ENCODE measurements around the gene TCIRG1. TPM values are rescaled to one million over a fixed set of nuclear protein-coding genes. Genes with fewer than 3 reads are reported as not detected.

Gene TCIRG1
- total RNA-seq, 1 experiment from 2014 or later, result 158 TPM

DNA sequence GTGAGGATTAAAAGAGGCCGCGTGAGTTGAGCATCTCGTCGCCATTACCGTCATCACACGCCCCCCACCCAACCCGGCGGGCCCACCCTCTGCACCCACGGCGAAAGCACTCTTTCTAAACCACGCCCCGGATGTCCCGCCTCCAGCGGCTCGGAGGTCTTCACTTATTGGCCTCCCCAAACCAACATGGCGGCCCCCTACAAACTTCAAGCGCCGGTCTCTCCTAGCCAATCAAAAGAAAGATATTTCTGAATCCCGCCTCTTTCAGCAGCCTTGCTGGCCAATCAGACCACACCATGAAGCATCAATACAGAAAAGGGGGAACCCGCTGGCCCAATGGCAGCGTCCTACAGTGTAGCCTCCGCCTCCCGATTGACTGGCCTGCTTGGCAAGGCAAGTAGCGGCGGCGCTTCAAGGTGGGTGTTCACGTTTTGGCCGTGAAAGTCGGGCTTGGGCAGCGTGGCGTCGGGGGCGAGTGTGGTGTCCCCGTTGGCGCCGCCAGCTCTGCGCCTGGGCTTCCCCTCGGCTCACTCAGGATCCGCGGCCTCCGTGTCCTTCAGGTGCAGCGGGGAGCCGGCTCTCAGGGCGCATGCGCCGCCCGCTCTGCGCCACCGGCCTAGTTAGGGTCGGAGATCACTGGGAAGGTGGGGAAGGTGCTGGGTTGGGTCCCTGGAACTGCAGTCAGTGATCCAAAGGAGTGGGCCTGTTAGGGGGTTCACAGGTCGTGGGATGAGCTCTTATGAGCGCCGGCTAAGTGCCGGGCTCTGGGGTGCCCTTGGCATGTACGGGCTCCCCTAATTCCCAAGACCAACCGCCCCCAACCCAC is 8.3 kb upstream of the TCIRG1 start, which contains the start of gene NDUFS8:
NDUFS8 (plus strand) TSS at position 364 of the 826 bp plus-strand sequence. CDS start 1,471 bp downstream, outside the sequence.
- intact Hi-C loops (cut with micrococcal nuclease; ENCODE audit: unreplicated experiment), result no loop called here
- Histone ChIP-seq H3K27ac (ENCODE audit: low read length) (peak within 1 kb of the TSS; percentile 98), H3K27me3 (ENCODE audit: control insufficient read depth, insufficient read depth, low read length) (no peaks in the 10 kb centered on the region), H3K36me3 (ENCODE audit: control insufficient read depth, insufficient read depth, low read length) (0 out of 2 replicates have a peak, but pooled peaks cover 3% of the 10 kb centered on the region), H3K9me3 (ENCODE audit: control insufficient read depth, insufficient read depth, low read depth, low read length) (no peaks in the 10 kb centered on the region), H3K4me3 (ENCODE audit: low read depth in 2 of 2, low read length in 2 of 2) (peak within 1 kb of the TSS; percentile 89 to 91), H3K4me1 (ENCODE audit: control insufficient read depth, insufficient read depth, low read length) (peaks cover 31% of the 10 kb centered on the region)
- ChIA-PET CTCF (no interaction called here), POLR2A (interaction anchor here (0.6 kb wide), 2 partner anchors 10 to 172 kb away, joined by 4 to 6 read pairs; no protein-coding TSS in a partner anchor)
- TF ChIP-seq, protein P1, sequence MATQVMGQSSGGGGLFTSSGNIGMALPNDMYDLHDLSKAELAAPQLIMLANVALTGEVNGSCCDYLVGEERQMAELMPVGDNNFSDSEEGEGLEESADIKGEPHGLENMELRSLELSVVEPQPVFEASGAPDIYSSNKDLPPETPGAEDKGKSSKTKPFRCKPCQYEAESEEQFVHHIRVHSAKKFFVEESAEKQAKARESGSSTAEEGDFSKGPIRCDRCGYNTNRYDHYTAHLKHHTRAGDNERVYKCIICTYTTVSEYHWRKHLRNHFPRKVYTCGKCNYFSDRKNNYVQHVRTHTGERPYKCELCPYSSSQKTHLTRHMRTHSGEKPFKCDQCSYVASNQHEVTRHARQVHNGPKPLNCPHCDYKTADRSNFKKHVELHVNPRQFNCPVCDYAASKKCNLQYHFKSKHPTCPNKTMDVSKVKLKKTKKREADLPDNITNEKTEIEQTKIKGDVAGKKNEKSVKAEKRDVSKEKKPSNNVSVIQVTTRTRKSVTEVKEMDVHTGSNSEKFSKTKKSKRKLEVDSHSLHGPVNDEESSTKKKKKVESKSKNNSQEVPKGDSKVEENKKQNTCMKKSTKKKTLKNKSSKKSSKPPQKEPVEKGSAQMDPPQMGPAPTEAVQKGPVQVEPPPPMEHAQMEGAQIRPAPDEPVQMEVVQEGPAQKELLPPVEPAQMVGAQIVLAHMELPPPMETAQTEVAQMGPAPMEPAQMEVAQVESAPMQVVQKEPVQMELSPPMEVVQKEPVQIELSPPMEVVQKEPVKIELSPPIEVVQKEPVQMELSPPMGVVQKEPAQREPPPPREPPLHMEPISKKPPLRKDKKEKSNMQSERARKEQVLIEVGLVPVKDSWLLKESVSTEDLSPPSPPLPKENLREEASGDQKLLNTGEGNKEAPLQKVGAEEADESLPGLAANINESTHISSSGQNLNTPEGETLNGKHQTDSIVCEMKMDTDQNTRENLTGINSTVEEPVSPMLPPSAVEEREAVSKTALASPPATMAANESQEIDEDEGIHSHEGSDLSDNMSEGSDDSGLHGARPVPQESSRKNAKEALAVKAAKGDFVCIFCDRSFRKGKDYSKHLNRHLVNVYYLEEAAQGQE (IDR thresholded peaks at IDR 0.05; ENCODE audit: insufficient read depth in 1 of 2, low read depth in 2 of 2, low read length in 1 of 2), result no peak
- TF ChIP-seq TCF7L2 (IDR thresholded peaks at IDR 0.05; ENCODE audit: low read depth, low read length), result peak; percentile 95
- no peak; the same call in 1 of the 2 replicates for TF ChIP-seq SIN3A (IDR thresholded peaks at IDR 0.05; ENCODE audit: borderline replicate concordance, insufficient read depth, low read depth, low read length)
- TF ChIP-seq, protein P2, sequence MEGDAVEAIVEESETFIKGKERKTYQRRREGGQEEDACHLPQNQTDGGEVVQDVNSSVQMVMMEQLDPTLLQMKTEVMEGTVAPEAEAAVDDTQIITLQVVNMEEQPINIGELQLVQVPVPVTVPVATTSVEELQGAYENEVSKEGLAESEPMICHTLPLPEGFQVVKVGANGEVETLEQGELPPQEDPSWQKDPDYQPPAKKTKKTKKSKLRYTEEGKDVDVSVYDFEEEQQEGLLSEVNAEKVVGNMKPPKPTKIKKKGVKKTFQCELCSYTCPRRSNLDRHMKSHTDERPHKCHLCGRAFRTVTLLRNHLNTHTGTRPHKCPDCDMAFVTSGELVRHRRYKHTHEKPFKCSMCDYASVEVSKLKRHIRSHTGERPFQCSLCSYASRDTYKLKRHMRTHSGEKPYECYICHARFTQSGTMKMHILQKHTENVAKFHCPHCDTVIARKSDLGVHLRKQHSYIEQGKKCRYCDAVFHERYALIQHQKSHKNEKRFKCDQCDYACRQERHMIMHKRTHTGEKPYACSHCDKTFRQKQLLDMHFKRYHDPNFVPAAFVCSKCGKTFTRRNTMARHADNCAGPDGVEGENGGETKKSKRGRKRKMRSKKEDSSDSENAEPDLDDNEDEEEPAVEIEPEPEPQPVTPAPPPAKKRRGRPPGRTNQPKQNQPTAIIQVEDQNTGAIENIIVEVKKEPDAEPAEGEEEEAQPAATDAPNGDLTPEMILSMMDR (IDR thresholded peaks at IDR 0.05), result no peak
- peak; percentile 86; the same call in 1 of the 2 replicates for TF ChIP-seq POLR2AphosphoS5 (IDR thresholded peaks at IDR 0.05; ENCODE audit: low read depth, low read length)
- peak; percentile 94 for ATAC-seq
- in situ Hi-C loops (cut with HindIII; ENCODE audit: low pct_unique_long_range_greater_than_20kb, low sequenced_read_pairs), result no loop called here
- DNase-seq (ENCODE audit: low read depth, low spot score), result peak; percentile 98
- no TSS peak for BruUV-seq (replicated peaks)

DNA sequence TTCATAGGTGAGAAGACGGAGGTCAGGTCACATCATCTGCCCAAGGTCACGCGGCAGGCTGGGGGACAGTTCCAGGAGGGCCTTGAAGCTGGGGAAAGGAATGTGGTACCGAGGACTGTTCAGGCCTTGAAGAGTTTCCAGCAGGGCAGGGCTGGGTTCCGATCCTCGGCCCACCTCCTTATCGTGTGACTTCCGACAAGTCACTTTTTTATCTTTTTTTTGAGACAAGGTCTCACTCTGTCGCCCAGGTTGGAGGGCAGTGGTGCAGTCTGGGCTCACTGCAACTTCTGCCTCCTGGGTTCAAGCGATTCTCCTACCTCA is 7.7 kb upstream of the TCIRG1 start:
- TF ChIP-seq, protein P2 (IDR thresholded peaks at IDR 0.05), result no peak
- TF ChIP-seq TCF7L2 (IDR thresholded peaks at IDR 0.05; ENCODE audit: low read depth, low read length), result no peak
- TF ChIP-seq POLR2AphosphoS5 (IDR thresholded peaks at IDR 0.05; ENCODE audit: low read depth, low read length), result no peak
- TF ChIP-seq SIN3A (IDR thresholded peaks at IDR 0.05; ENCODE audit: borderline replicate concordance, insufficient read depth, low read depth, low read length), result no peak
- TF ChIP-seq, protein P1 (IDR thresholded peaks at IDR 0.05; ENCODE audit: insufficient read depth in 1 of 2, low read depth in 2 of 2, low read length in 1 of 2), result no peak
- no peaks in the 10 kb centered on the region for H3K27me3 ChIP-seq (ENCODE audit: control insufficient read depth, insufficient read depth, low read length)
- no peaks in the 10 kb centered on the region for H3K9me3 ChIP-seq (ENCODE audit: control insufficient read depth, insufficient read depth, low read depth, low read length)
- peak overlapping the region; percentile 98 for H3K27ac ChIP-seq (ENCODE audit: low read length)
- ATAC-seq (no peak), DNase-seq (ENCODE audit: low read depth, low spot score) (no peak)
- in situ Hi-C loops (cut with HindIII; ENCODE audit: low pct_unique_long_range_greater_than_20kb, low sequenced_read_pairs) (no loop called here), intact Hi-C loops (cut with micrococcal nuclease; ENCODE audit: unreplicated experiment) (no loop called here)
- ChIA-PET CTCF (no interaction called here), POLR2A (interaction anchor here (0.6 kb wide), 1 partner anchor 171 kb away, joined by 6 read pairs; no protein-coding TSS in a partner anchor)
- H3K36me3 ChIP-seq (ENCODE audit: control insufficient read depth, insufficient read depth, low read length), result 0 out of 2 replicates have a peak, but pooled peaks cover 3% of the 10 kb centered on the region
- H3K4me3 ChIP-seq (ENCODE audit: low read depth in 2 of 2, low read length in 2 of 2), result peak overlapping the region; percentile 89 to 91
- peaks cover 31% of the 10 kb centered on the region for H3K4me1 ChIP-seq (ENCODE audit: control insufficient read depth, insufficient read depth, low read length)
- no TSS peak for BruUV-seq (replicated peaks)

Data from Panc1 (cell line).